Suprapubic skin (tissue), 4 donors: ENCODE results near the gene SPIRE1. TPM values are rescaled to one million over a fixed set of nuclear protein-coding genes. Genes with fewer than 3 reads are reported as not detected.

ENCODE experiments used
- DNase-seq, 2 donors: peaks; one replicate each; pipeline ENCODE4 v3.0.0-alpha.2; 2019; ENCODE audit warnings: low spot score in 2 of 2
- H3K27ac ChIP-seq: fragments of 200-600 bp; sonication (generic); one replicate; pipeline ENCODE4 v1.5.1; 2019
- H3K27me3 ChIP-seq: fragments of 200-600 bp; sonication (generic); one replicate; pipeline ENCODE4 v1.5.1; 2019
- H3K36me3 ChIP-seq: fragments of 200-600 bp; sonication (generic); one replicate; pipeline ENCODE4 v1.5.1; 2019
- H3K4me1 ChIP-seq: fragments of 200-600 bp; sonication (generic); one replicate; pipeline ENCODE4 v1.5.1; 2019
- H3K4me3 ChIP-seq: fragments of 200-600 bp; sonication (generic); one replicate; pipeline ENCODE4 v1.5.1; 2019; ENCODE audit warnings: mild to moderate bottlenecking
- H3K9me3 ChIP-seq: fragments of 200-600 bp; sonication (generic); one replicate; pipeline ENCODE4 v1.5.1; 2019
- EP300 ChIP-seq: sonication (generic); formaldehyde crosslinking; IDR thresholded peaks from one replicate; pipeline ENCODE4 v1.6.1; 2017; ENCODE audit warnings: antibody characterized with exemption
- POLR2A ChIP-seq, 2 donors: fragments of 450-650 bp; IDR thresholded peaks; one replicate each; pipeline ENCODE4 v1.6.1; 2017; ENCODE audit warnings: antibody characterized with exemption in 2 of 2, mild to moderate bottlenecking in 2 of 2, moderate library complexity in 2 of 2
- POLR2AphosphoS5 ChIP-seq, 3 donors: sonication (generic); formaldehyde crosslinking; IDR thresholded peaks; one replicate each; pipeline ENCODE4 v1.6.1; 2017; ENCODE audit warnings: antibody characterized with exemption in 3 of 3
- WGBS: methylation state at CpG from one replicate; pipeline ENCODE4 v1.1.5; 2018; 5-methylcytosine and 5-hydroxymethylcytosine counted together
- total RNA-seq, 4 donors: library from RNA; depleted of rRNA; stranded (reverse); fragments of >200 nt; gene quantifications; one replicate each; pipeline ENCODE4 v1.1.0, GENCODE V29; 2016
- TF ChIP-seq, protein P1 (sequence below), 2 donors: fragments of 200-600 bp in 1 of 2; fragments of 450-650 bp in 1 of 2; sonication (generic) in 1 of 2; IDR thresholded peaks; one replicate each; pipeline ENCODE4 v1.5.1; 2016 to 2019; ENCODE audit warnings: antibody characterized with exemption in 2 of 2, mild to moderate bottlenecking in 1 of 2, moderate library complexity in 1 of 2

SPIRE1 gene
- total RNA-seq, 4 donors from 2014 or later = 21.7 to 42.8 (median 25.2) TPM

DNA sequence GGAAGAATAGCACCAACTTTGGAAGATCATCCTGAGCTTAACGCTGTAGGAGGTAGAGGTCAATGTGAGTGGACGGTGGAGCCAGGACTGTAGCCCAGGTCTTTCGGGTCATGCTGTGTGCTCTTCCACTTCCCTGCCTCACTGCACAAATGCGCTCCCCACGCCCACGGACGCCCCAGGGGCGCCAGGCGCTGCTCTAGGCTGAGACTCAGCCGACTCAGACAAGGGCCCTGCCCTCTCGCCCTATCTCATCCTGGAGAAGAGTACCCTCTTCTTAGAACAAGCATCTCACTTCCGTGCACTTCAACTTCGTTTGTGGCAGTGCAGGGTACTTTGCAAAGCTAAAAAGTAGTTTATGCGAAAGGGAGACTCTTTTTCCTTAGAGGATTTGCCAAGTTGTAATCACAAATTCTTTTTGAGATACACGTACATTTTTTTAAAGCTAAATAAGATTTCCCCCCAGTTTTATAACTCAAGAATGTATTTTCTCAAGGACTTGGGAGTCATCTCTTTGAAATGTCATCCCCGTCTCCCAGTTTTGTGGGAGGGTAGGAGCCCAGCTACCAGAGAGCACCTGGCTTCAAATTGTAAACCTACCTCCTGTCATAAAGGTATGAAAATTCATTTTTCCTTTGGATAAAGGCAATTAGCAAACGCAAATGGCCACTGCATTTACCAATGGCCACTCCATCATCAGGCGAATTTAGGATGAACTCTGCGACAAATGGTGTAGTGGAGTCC is 251.4 kb downstream of the SPIRE1 start:
- H3K4me3 ChIP-seq = no peak overlapping the region
- peaks cover 5% of the 10 kb centered on the region for H3K27me3 ChIP-seq
- no peak for DNase-seq
- peaks cover 14% of the 10 kb centered on the region for H3K4me1 ChIP-seq
- H3K27ac ChIP-seq = no peak overlapping the region
- 78% methylated on average over 19 of the region's 19 CpGs for WGBS
- no peaks in the 10 kb centered on the region for H3K9me3 ChIP-seq
- TF ChIP-seq, protein P1, sequence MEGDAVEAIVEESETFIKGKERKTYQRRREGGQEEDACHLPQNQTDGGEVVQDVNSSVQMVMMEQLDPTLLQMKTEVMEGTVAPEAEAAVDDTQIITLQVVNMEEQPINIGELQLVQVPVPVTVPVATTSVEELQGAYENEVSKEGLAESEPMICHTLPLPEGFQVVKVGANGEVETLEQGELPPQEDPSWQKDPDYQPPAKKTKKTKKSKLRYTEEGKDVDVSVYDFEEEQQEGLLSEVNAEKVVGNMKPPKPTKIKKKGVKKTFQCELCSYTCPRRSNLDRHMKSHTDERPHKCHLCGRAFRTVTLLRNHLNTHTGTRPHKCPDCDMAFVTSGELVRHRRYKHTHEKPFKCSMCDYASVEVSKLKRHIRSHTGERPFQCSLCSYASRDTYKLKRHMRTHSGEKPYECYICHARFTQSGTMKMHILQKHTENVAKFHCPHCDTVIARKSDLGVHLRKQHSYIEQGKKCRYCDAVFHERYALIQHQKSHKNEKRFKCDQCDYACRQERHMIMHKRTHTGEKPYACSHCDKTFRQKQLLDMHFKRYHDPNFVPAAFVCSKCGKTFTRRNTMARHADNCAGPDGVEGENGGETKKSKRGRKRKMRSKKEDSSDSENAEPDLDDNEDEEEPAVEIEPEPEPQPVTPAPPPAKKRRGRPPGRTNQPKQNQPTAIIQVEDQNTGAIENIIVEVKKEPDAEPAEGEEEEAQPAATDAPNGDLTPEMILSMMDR (IDR thresholded peaks at IDR 0.05) = no peak
- TF ChIP-seq POLR2A (IDR thresholded peaks at IDR 0.05) (no peak), POLR2AphosphoS5 (IDR thresholded peaks at IDR 0.05) (no peak), EP300 (no peak)
- no peaks in the 10 kb centered on the region for H3K36me3 ChIP-seq

DNA sequence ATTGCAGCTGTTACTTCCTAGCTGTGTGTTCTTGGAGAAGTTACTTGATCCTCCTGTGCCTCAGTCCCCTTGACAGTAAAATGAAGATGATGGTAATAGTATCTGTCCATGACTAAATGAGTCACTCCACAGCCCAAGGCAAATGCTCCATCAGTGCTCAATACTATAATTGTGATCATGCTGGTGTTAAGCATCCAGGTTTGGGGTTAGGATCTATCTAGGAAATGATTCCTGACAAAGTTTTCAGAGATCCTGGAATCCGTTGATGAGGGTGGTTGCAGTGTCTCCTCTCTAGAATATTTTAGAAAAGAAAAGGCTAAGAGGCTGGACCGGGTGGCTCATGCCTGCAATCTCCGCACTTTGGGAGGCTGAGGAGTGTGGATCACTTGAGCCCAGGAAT is 252.8 kb downstream of the SPIRE1 start:
- TF ChIP-seq POLR2A (IDR thresholded peaks at IDR 0.05) (no peak), POLR2AphosphoS5 (IDR thresholded peaks at IDR 0.05) (no peak), EP300 (no peak)
- TF ChIP-seq, protein P1 (IDR thresholded peaks at IDR 0.05) = no peak
- Histone ChIP-seq H3K27ac (no peak overlapping the region), H3K4me3 (no peak overlapping the region), H3K4me1 (peaks cover 14% of the 10 kb centered on the region), H3K36me3 (no peaks in the 10 kb centered on the region), H3K27me3 (peaks cover 5% of the 10 kb centered on the region), H3K9me3 (no peaks in the 10 kb centered on the region)
- no peak for DNase-seq
- 91% methylated on average over 3 of the region's 3 CpGs for WGBS

DNA sequence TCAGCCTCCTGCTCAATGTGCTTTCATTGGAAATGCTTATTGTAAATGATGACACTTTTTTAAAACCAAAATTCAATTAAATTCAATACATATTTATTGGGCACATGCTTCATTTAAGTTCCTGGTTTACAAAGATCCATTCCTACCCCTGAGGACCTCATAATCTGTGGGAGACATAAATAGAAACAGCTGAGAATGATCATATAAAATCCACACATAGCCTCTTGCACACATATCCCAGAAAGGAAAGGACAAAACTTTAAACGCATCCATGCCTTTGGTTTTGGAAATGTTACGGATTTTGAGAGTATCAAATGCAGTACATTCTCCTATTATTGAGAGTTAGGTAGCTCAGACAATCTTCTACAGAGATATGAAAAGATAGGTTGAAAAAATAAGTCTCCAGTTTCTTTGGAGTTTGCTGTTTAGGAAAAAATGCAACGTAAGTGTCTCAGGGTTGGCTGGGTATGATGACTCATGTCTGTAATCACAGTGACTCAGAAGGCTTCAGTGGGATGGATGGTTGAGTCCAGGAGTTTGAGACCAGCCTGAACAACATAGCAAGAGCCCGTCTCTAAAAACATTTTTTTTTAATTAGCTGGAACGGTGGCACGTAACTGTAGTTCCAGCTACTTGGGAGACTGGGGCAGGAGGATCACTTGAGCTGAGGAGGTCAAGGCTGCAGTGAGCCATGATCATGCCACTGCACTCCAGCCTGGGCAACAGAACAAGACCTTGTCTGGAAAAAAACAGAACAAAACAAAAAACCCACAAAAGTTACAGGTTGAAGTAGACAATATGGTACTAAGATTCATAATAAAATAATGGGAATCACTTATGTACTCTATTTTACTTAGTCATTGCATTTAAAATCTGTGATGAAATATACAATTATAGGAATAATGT is 254.1 kb downstream of the SPIRE1 start:
- no peak for TF ChIP-seq EP300
- TF ChIP-seq POLR2AphosphoS5 (IDR thresholded peaks at IDR 0.05) = no peak
- H3K36me3 ChIP-seq = no peaks in the 10 kb centered on the region
- H3K27ac ChIP-seq = no peak overlapping the region
- peaks cover 14% of the 10 kb centered on the region for H3K4me1 ChIP-seq
- no peaks in the 10 kb centered on the region for H3K9me3 ChIP-seq
- no peak for DNase-seq
- peaks cover 5% of the 10 kb centered on the region for H3K27me3 ChIP-seq
- 52% methylated on average over 6 of the region's 6 CpGs for WGBS
- no peak overlapping the region for H3K4me3 ChIP-seq

DNA sequence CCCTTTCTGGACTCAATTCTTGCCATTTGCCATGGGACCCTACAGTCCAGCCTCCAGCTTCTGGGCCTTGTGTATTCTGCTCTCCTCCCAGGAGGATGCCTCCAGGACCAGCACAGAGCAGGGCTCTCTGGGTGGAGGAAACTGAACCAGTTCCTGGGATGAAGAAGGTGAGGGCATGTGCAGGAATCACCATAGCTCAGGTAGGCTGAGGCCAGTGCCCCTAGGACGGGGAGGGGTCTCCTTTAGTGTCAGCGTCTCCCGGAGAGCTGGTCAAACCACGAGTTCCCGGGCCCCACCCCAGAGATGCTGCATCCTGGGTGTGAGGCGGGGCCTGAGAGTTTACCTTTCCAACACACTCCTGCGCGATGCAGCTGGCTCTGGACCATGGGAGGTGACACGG is 256.0 kb downstream of the SPIRE1 start:
- H3K4me1 ChIP-seq = peaks cover 7% of the 10 kb centered on the region
- TF ChIP-seq, protein P1 (IDR thresholded peaks at IDR 0.05) = no peak
- TF ChIP-seq POLR2AphosphoS5 (IDR thresholded peaks at IDR 0.05) (no peak), POLR2A (IDR thresholded peaks at IDR 0.05) (no peak), EP300 (no peak)
- no peak overlapping the region for H3K4me3 ChIP-seq
- H3K27me3 ChIP-seq = peaks cover 5% of the 10 kb centered on the region
- no peaks in the 10 kb centered on the region for H3K36me3 ChIP-seq
- H3K27ac ChIP-seq = no peak overlapping the region
- H3K9me3 ChIP-seq = no peaks in the 10 kb centered on the region
- no peak for DNase-seq
- 57% methylated on average over 9 of the region's 9 CpGs for WGBS

DNA sequence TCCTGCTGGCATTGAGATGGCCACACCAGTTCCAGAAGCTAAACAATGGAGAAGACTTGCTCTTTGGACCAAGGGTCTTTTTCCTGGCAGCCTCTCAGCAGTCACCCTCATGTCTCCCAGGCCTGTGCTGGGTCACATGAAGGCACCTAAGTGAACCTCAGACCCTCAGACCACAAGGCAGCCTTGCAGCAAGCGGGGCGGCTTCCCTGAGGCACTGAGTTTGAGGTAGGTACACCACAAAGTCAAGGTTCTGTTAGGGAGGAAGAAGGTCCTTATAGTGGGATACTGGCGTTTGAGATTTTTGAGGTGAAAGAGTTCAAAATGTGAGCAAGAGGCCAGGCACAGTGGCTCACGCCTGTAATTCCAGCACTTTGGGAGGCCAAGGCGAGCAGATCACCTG is 258.7 kb downstream of the SPIRE1 start:
- no peak for DNase-seq
- H3K27ac ChIP-seq = no peak overlapping the region
- H3K36me3 ChIP-seq = no peaks in the 10 kb centered on the region
- H3K4me3 ChIP-seq = no peak overlapping the region
- no peaks in the 10 kb centered on the region for H3K9me3 ChIP-seq
- TF ChIP-seq POLR2AphosphoS5 (IDR thresholded peaks at IDR 0.05) (no peak), POLR2A (IDR thresholded peaks at IDR 0.05) (no peak), EP300 (no peak)
- TF ChIP-seq, protein P1 (IDR thresholded peaks at IDR 0.05) = no peak
- WGBS = 95% methylated on average over 5 of the region's 5 CpGs
- no peaks in the 10 kb centered on the region for H3K4me1 ChIP-seq
- H3K27me3 ChIP-seq = no peaks in the 10 kb centered on the region
